Measurements from ENCODE around the gene SIK2. TPM values are rescaled to one million over a fixed set of nuclear protein-coding genes. Genes with fewer than 3 reads are reported as not detected.

Gene SIK2
- total and polyA plus RNA-seq, 9 of the 15 experiments (the other 6 are each of a cell fraction or from before 2014, with no cell fraction given): 0.74 to 11.6 (median 3.8) TPM

DNA sequence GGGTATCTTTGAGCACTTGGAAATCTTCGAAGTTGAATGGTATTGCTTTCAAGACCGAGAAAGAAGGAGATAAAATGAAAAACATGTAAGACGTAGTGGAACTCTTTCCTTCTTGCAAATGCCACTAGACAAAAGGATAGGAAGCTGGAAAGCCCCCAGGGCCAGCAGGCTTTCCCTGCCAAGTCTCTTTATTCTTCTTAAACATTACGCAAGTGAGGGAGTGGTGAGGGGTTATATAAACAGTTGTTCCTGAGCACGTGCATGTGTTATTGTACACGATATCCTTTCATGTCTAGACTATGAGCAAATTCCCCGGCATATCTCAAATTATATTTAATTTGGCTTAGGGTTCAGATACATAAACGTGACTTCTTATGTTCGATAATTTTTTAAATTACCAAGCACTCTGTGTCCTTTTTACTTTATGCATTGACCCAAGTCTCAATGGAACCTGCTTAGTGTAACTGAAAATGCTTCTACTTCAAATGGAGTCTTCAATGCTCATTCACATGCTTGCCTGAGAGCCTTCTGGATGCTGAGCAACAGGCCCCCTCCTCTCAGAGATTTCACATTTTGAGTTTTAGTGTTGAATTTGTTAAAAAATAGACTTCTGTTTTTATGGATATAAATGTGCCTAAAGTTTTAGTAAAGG lies 104.9 kb downstream of the SIK2 start:
- intact Hi-C loops (cut with micrococcal nuclease): no loop called here
- no peak overlapping the region for H3K9ac ChIP-seq (ENCODE audit: insufficient read depth in 1 of 2, low read depth in 2 of 2, low read length in 2 of 2)
- peaks cover 40% of the 10 kb centered on the region; the same call in 2 of the 3 replicates for H3K36me3 ChIP-seq (ENCODE audit: control insufficient read depth, insufficient read depth, low read length)
- H3K9me1 ChIP-seq (ENCODE audit: control insufficient read depth, insufficient read depth, low read length): no peaks in the 10 kb centered on the region
- ATAC-seq: no peak
- no peak overlapping the region for H3K27ac ChIP-seq (ENCODE audit: extremely low read depth, low read depth, low read length)
- ChIA-PET CTCF (ENCODE audit: low intra/inter-chr PET ratio) (no interaction called here), POLR2A (no interaction called here)
- DNase-seq (ENCODE audit: extremely low read depth in 1 of 4, low spot score in 3 of 4): no peak
- H4K20me1 ChIP-seq (replicated peaks; ENCODE audit: control insufficient read depth, insufficient read depth, low read length): no peaks in the 10 kb centered on the region
- H3K4me1 ChIP-seq (replicated peaks in 1 of 2; ENCODE audit: control insufficient read depth in 2 of 2, insufficient read depth in 2 of 2, low read length in 2 of 2): no peaks in the 10 kb centered on the region; a peak in 1 of 5 replicates
- no TSS peak for BruUV-seq (replicated peaks)
- H3K79me2 ChIP-seq (ENCODE audit: control insufficient read depth, insufficient read depth, low read length): no peaks in the 10 kb centered on the region
- H3K4me3 ChIP-seq: no peak overlapping the region
- H3K9me3 ChIP-seq (replicated peaks; ENCODE audit: control insufficient read depth, insufficient read depth, low read depth, low read length): no peaks in the 10 kb centered on the region
- FAIRE-seq: no peak
- in situ Hi-C loops (cut with MboI): no loop called here
- H3K4me2 ChIP-seq (ENCODE audit: insufficient read depth, low read length): no peak overlapping the region
- no peak for TF ChIP-seq BRD9 (IDR thresholded peaks at IDR 0.05; ENCODE audit: low read depth, partially characterized antibody)
- no peak overlapping the region for H2AFZ ChIP-seq (ENCODE audit: low read depth, low read length)
- H3K27me3 ChIP-seq (ENCODE audit: control insufficient read depth in 2 of 2, insufficient read depth in 2 of 2, low read length in 2 of 2): no peaks in the 10 kb centered on the region
- 91% methylated on average over 9 of the region's 9 CpGs for WGBS (ENCODE audit: insufficient coverage, low coverage, missing lambda C conversion rate)

DNA sequence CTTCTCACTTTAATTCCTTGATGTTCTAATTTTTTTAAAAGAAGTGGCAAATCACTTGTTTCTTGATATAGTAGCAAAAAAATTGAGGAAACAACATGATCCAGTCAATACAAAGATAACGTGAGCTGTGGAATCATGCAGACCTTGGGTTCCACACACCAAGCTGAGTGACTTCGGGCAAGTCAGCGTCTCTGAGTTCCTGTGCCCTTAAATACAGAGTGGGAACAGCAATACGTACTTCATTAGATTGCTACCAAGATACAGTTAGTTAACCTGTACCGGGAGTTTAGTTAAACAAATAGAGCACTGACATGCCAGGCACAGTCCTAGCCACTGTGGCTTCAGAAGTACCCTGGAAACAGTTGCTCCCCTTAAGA lies 105.4 kb downstream of the SIK2 start:
- H3K4me3 ChIP-seq: no peak overlapping the region
- no peak overlapping the region for H3K27ac ChIP-seq (ENCODE audit: extremely low read depth, low read depth, low read length)
- ATAC-seq: no peak
- H3K9me1 ChIP-seq (ENCODE audit: control insufficient read depth, insufficient read depth, low read length): no peaks in the 10 kb centered on the region
- intact Hi-C loops (cut with micrococcal nuclease) (no loop called here), in situ Hi-C loops (cut with MboI) (no loop called here)
- peak; percentile 11 for FAIRE-seq
- H3K9ac ChIP-seq (ENCODE audit: insufficient read depth in 1 of 2, low read depth in 2 of 2, low read length in 2 of 2): no peak overlapping the region
- WGBS (ENCODE audit: insufficient coverage, low coverage, missing lambda C conversion rate): 90% methylated on average over 5 of the region's 5 CpGs
- DNase-seq (ENCODE audit: extremely low read depth in 1 of 4, low spot score in 3 of 4): no peak
- H2AFZ ChIP-seq (ENCODE audit: low read depth, low read length): no peak overlapping the region
- no peaks in the 10 kb centered on the region for H3K27me3 ChIP-seq (ENCODE audit: control insufficient read depth in 2 of 2, insufficient read depth in 2 of 2, low read length in 2 of 2)
- ChIA-PET POLR2A (no interaction called here), CTCF (ENCODE audit: low intra/inter-chr PET ratio) (no interaction called here)
- no peak for TF ChIP-seq HNRNPL (IDR thresholded peaks at IDR 0.05; ENCODE audit: low read depth, low read length)
- no peak for TF ChIP-seq CBX1 (IDR thresholded peaks at IDR 0.05; ENCODE audit: low read depth)
- TF ChIP-seq MAFF (IDR thresholded peaks at IDR 0.05; ENCODE audit: low read length): no peak
- H3K79me2 ChIP-seq (ENCODE audit: control insufficient read depth, insufficient read depth, low read length): no peaks in the 10 kb centered on the region
- BruUV-seq (replicated peaks): no TSS peak
- no peak overlapping the region for H3K4me2 ChIP-seq (ENCODE audit: insufficient read depth, low read length)
- H3K4me1 ChIP-seq (replicated peaks in 1 of 2; ENCODE audit: control insufficient read depth in 2 of 2, insufficient read depth in 2 of 2, low read length in 2 of 2): no peaks in the 10 kb centered on the region; a peak in 1 of 5 replicates
- H3K36me3 ChIP-seq (ENCODE audit: control insufficient read depth, insufficient read depth, low read length): peaks cover 45% of the 10 kb centered on the region; the same call in 2 of the 3 replicates
- H4K20me1 ChIP-seq (replicated peaks; ENCODE audit: control insufficient read depth, insufficient read depth, low read length): no peaks in the 10 kb centered on the region
- no peaks in the 10 kb centered on the region for H3K9me3 ChIP-seq (replicated peaks; ENCODE audit: control insufficient read depth, insufficient read depth, low read depth, low read length)
